Parathyroid adenoma (tissue), 2 donors: ENCODE measurements around the gene HTRA1.

Source experiments
- H2AFZ ChIP-seq: fragments of 300-600 bp; sonication (generic); one replicate; pipeline ENCODE4 v1.7.0; 2017; ENCODE audit warnings: antibody characterized with exemption, mild to moderate bottlenecking
- H3K27ac ChIP-seq: fragments of 300-600 bp; sonication (generic); one replicate; pipeline ENCODE4 v1.7.0; 2017
- H3K27me3 ChIP-seq: fragments of 300-600 bp; sonication (generic); one replicate; pipeline ENCODE4 v1.7.0; 2017; ENCODE audit warnings: low read length; ENCODE audit not compliant: control insufficient read depth, insufficient read depth
- H3K36me3 ChIP-seq: fragments of 300-600 bp; sonication (generic); one replicate; pipeline ENCODE4 v1.7.0; 2017; ENCODE audit warnings: low read length; ENCODE audit not compliant: control insufficient read depth, insufficient read depth
- H3K4me1 ChIP-seq: fragments of 300-600 bp; sonication (generic); one replicate; pipeline ENCODE4 v1.7.0; 2017; ENCODE audit warnings: control low read depth
- H3K4me2 ChIP-seq: fragments of 300-600 bp; sonication (generic); one replicate; pipeline ENCODE4 v1.7.0; 2017; ENCODE audit warnings: low read length
- H3K4me3 ChIP-seq: fragments of 300-600 bp; sonication (generic); one replicate; pipeline ENCODE4 v1.7.0; 2017; ENCODE audit warnings: low read depth, low read length
- H3K79me2 ChIP-seq: fragments of 300-600 bp; sonication (generic); one replicate; pipeline ENCODE4 v1.7.0; 2017; ENCODE audit warnings: control low read depth
- H3K9ac ChIP-seq: fragments of 300-600 bp; sonication (generic); one replicate; pipeline ENCODE4 v1.7.0; 2017; ENCODE audit warnings: mild to moderate bottlenecking
- H3K9me3 ChIP-seq: fragments of 300-600 bp; sonication (generic); one replicate; pipeline ENCODE4 v1.7.0; 2017; ENCODE audit warnings: low read length; ENCODE audit not compliant: control insufficient read depth
- CTCF ChIP-seq: fragments of 300-600 bp; sonication (generic); IDR thresholded peaks from one replicate; pipeline ENCODE4 v1.7.0; 2017; ENCODE audit warnings: antibody characterized with exemption, mild to moderate bottlenecking
- donor health status: primary hyperparathyroidism.

Gene HTRA1

DNA sequence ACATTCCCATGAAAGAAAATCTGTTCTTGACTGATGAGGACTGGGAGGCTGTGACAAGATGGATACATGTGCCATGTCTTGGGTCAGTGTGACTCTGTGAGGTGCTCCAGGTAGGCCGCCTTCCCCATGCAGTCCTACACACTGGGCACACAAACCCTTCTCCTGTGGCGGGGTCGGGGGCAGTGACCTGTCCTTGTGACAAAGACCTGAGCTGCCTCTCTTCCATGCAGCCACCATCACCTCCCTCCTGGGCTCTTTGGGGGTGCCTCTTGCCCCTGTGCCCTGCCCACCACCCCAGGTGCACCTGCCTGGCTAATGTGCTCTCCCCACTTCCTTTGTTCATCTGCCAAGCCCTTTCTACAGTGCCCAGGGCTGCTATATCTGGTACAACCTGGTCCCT is 63.5 kb downstream of the HTRA1 start:
- Histone ChIP-seq H3K27me3 (no peaks in the 10 kb centered on the region), H2AFZ (no peak overlapping the region), H3K4me3 (no peak overlapping the region), H3K36me3 (no peaks in the 10 kb centered on the region), H3K4me2 (no peak overlapping the region), H3K27ac (no peak overlapping the region), H3K4me1 (no peaks in the 10 kb centered on the region), H3K9me3 (no peaks in the 10 kb centered on the region), H3K9ac (no peak overlapping the region), H3K79me2 (no peaks in the 10 kb centered on the region)
- no peak for TF ChIP-seq CTCF

DNA sequence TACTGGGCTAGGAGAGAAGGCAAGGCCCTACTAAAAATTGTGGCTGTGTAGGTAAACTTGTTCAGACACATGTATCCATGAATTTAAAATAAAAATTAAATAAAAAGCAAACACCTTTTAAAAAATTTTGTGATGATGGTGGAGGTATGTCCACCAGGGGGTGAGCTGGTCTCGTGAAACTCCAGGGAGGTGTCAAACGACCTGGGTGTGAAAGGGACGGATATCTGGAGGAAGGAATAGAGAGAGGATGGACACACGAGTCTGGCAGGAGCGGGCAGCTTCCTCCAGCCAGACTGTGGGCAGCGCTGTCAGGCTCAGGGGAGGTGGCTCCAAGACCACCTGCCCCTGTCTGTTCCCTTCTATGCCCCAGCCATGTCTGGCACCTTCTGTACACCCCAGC is 64.4 kb downstream of the HTRA1 start:
- Histone ChIP-seq H3K4me3 (no peak overlapping the region), H3K27me3 (no peaks in the 10 kb centered on the region), H3K27ac (no peak overlapping the region), H3K4me2 (no peak overlapping the region), H3K9me3 (no peaks in the 10 kb centered on the region), H2AFZ (no peak overlapping the region), H3K4me1 (no peaks in the 10 kb centered on the region), H3K79me2 (no peaks in the 10 kb centered on the region), H3K9ac (no peak overlapping the region), H3K36me3 (no peaks in the 10 kb centered on the region)
- peak; percentile 44 for TF ChIP-seq CTCF

- Histone ChIP-seq H3K36me3 (no peaks in the 10 kb centered on the region), H3K9ac (no peak overlapping the region), H3K4me2 (no peak overlapping the region), H3K27ac (no peak overlapping the region), H3K9me3 (no peaks in the 10 kb centered on the region), H3K27me3 (no peaks in the 10 kb centered on the region), H3K4me3 (no peak overlapping the region), H3K79me2 (no peaks in the 10 kb centered on the region), H3K4me1 (no peaks in the 10 kb centered on the region), H2AFZ (no peak overlapping the region)
- TF ChIP-seq CTCF = no peak
These were observed 65.5 kb downstream of the HTRA1 start for GRCh38 chr10:122526892-122527291.

- no peaks in the 10 kb centered on the region for H3K79me2 ChIP-seq
- no peaks in the 10 kb centered on the region for H3K36me3 ChIP-seq
- peak overlapping the region; percentile 21 for H2AFZ ChIP-seq
- peak overlapping the region; percentile 13 for H3K27ac ChIP-seq
- no peaks in the 10 kb centered on the region for H3K4me1 ChIP-seq
- no peak overlapping the region for H3K4me3 ChIP-seq
- no peak overlapping the region for H3K4me2 ChIP-seq
- no peaks in the 10 kb centered on the region for H3K9me3 ChIP-seq
- H3K9ac ChIP-seq = no peak overlapping the region
- no peaks in the 10 kb centered on the region for H3K27me3 ChIP-seq
- TF ChIP-seq CTCF = no peak
These were observed 68.8 kb downstream of the HTRA1 start for GRCh38 chr10:122530177-122530576.

- Histone ChIP-seq H3K4me2 (no peak overlapping the region), H3K27ac (no peak overlapping the region), H3K36me3 (no peaks in the 10 kb centered on the region), H3K4me1 (no peaks in the 10 kb centered on the region), H3K9ac (no peak overlapping the region), H3K9me3 (no peaks in the 10 kb centered on the region), H2AFZ (no peak overlapping the region), H3K4me3 (no peak overlapping the region), H3K79me2 (no peaks in the 10 kb centered on the region), H3K27me3 (no peaks in the 10 kb centered on the region)
- no peak for TF ChIP-seq CTCF
These were observed 69.9 kb downstream of the HTRA1 start for GRCh38 chr10:122531261-122531660.
